ENCODE data around the gene CDH3. TPM values are rescaled to one million over a fixed set of nuclear protein-coding genes. Genes with fewer than 3 reads are reported as not detected.

CDH3 gene
- total and polyA plus RNA-seq, 10 of the 15 experiments (the other 5 are each of a cell fraction or from before 2014, with no cell fraction given), result 0.05 to 0.44 (median 0.12) TPM; not detected in 5

DNA sequence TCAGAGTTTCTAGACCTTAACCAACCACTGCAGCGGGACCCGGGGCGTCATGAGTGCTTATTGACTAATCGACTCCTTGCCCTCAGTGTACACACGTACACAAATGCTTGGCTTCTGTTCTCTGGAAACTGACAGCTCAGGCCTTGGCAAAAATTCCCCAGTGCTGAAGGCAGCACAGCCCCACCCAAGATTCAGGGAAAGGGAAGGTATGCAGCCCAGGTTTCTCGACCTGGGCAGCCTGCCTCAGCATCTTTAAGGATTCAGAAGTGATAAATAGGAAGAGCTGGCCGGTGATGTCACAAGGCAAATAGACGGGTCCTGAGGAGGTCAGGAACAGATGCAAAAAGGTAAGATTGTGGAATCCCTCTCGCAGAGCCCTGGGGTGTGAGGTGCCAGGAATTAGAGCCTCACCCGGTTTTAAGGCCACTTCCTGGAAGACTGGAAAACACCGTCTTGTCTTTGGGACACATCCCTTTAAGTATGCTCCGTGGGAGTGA lies 9.0 kb upstream of the CDH3 start:
- Histone ChIP-seq H4K20me1 (ENCODE audit: control insufficient read depth, insufficient read depth) (no peaks in the 10 kb centered on the region), H3K9me3 (replicated peaks; ENCODE audit: control insufficient read depth, insufficient read depth, low read length) (no peaks in the 10 kb centered on the region), H3K4me1 (ENCODE audit: control insufficient read depth, insufficient read depth, low read length) (no peaks in the 10 kb centered on the region), H3K4me3 (no peak overlapping the region), H3K79me2 (ENCODE audit: control insufficient read depth, insufficient read depth, low read length) (no peaks in the 10 kb centered on the region), H3K27me3 (replicated peaks in 1 of 2; ENCODE audit: control insufficient read depth in 2 of 2, insufficient read depth in 2 of 2, low read length in 1 of 2) (no peaks in the 10 kb centered on the region), H3K27ac (ENCODE audit: control insufficient read depth, insufficient read depth) (no peak overlapping the region), H2AFZ (ENCODE audit: control insufficient read depth, low read depth, low read length) (no peak overlapping the region), H3K36me3 (ENCODE audit: control insufficient read depth in 2 of 2, insufficient read depth in 2 of 2, low read length in 1 of 2) (no peaks in the 10 kb centered on the region), H3K4me2 (ENCODE audit: control insufficient read depth, insufficient read depth) (no peak overlapping the region), H3K9ac (ENCODE audit: control insufficient read depth, insufficient read depth, low read length) (no peak overlapping the region)
- intact Hi-C loops (cut with micrococcal nuclease; ENCODE audit: unreplicated experiment) (no loop called here), in situ Hi-C loops (cut with MboI) (no loop called here)
- FAIRE-seq, result no peak
- ChIA-PET RAD21 (ENCODE audit: unreplicated experiment) (no interaction called here), POLR2A (interaction anchor here (0.6 kb wide), 1 partner anchor 12 kb away, joined by 3 read pairs; no protein-coding TSS in a partner anchor), CTCF (no interaction called here), SMC1A (ENCODE audit: uncharacterized antibody, unreplicated experiment) (interaction anchor here (1.2 kb wide), 1 partner anchor 45 kb away, joined by 3 read pairs; no protein-coding TSS in a partner anchor)
- TF ChIP-seq HDGF (IDR thresholded peaks at IDR 0.05), result no peak
- no peak for TF ChIP-seq IRF3 (IDR thresholded peaks at IDR 0.05)
- TF ChIP-seq ZNF207 (IDR thresholded peaks at IDR 0.05; ENCODE audit: borderline replicate concordance), result no peak
- no peak for TF ChIP-seq SREBF2 (IDR thresholded peaks at IDR 0.05; ENCODE audit: low read length)
- no peak for TF ChIP-seq ZNF217 (IDR thresholded peaks at IDR 0.05)
- TF ChIP-seq, protein P1, sequence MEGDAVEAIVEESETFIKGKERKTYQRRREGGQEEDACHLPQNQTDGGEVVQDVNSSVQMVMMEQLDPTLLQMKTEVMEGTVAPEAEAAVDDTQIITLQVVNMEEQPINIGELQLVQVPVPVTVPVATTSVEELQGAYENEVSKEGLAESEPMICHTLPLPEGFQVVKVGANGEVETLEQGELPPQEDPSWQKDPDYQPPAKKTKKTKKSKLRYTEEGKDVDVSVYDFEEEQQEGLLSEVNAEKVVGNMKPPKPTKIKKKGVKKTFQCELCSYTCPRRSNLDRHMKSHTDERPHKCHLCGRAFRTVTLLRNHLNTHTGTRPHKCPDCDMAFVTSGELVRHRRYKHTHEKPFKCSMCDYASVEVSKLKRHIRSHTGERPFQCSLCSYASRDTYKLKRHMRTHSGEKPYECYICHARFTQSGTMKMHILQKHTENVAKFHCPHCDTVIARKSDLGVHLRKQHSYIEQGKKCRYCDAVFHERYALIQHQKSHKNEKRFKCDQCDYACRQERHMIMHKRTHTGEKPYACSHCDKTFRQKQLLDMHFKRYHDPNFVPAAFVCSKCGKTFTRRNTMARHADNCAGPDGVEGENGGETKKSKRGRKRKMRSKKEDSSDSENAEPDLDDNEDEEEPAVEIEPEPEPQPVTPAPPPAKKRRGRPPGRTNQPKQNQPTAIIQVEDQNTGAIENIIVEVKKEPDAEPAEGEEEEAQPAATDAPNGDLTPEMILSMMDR (IDR thresholded peaks at IDR 0.05 in 2 of 3, conservative IDR thresholded peaks at IDR 0.05 in 1 of 3; ENCODE audit: control insufficient read depth in 2 of 3, extremely low read depth in 1 of 3, insufficient read depth in 1 of 3, low read depth in 3 of 3, low read length in 3 of 3), result no peak
- no peak for TF ChIP-seq PML (IDR thresholded peaks at IDR 0.05; ENCODE audit: low read length)
- no peak for TF ChIP-seq ZZZ3 (IDR thresholded peaks at IDR 0.05; ENCODE audit: control insufficient read depth, insufficient read length, low read depth)
- TF ChIP-seq CREM (IDR thresholded peaks at IDR 0.05; ENCODE audit: low read depth), result no peak
- no peak for TF ChIP-seq ZBTB11 (CRISPR knock-in tag; IDR thresholded peaks at IDR 0.05)
- TF ChIP-seq TCF7 (IDR thresholded peaks at IDR 0.05; ENCODE audit: borderline replicate concordance), result no peak
- TF ChIP-seq, protein P2, sequence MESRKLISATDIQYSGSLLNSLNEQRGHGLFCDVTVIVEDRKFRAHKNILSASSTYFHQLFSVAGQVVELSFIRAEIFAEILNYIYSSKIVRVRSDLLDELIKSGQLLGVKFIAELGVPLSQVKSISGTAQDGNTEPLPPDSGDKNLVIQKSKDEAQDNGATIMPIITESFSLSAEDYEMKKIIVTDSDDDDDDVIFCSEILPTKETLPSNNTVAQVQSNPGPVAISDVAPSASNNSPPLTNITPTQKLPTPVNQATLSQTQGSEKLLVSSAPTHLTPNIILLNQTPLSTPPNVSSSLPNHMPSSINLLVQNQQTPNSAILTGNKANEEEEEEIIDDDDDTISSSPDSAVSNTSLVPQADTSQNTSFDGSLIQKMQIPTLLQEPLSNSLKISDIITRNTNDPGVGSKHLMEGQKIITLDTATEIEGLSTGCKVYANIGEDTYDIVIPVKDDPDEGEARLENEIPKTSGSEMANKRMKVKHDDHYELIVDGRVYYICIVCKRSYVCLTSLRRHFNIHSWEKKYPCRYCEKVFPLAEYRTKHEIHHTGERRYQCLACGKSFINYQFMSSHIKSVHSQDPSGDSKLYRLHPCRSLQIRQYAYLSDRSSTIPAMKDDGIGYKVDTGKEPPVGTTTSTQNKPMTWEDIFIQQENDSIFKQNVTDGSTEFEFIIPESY (IDR thresholded peaks at IDR 0.05), result no peak
- no peak for TF ChIP-seq TARDBP (IDR thresholded peaks at IDR 0.05; ENCODE audit: borderline replicate concordance)
- 62% methylated on average over 12 of the region's 12 CpGs for WGBS (ENCODE audit: insufficient coverage, insufficient replicate concordance, low lambda C conversion rate, missing lambda C conversion rate)
- no peak for ATAC-seq
- DNase-seq (ENCODE audit: low read depth, low spot score), result no peak
- BruUV-seq (replicated peaks), result no TSS peak
